Prostate gland (tissue), 2 donors: ENCODE data around the gene PDE6B.

ENCODE experiments used
- POLR2AphosphoS5 ChIP-seq: sonication (generic); formaldehyde crosslinking; IDR thresholded peaks from one replicate; pipeline ENCODE4 v1.6.1; 2017; ENCODE audit warnings: antibody characterized with exemption
- TF ChIP-seq, protein P1 (sequence below), 4 experiments: fragments of 200-600 bp in 2 of 4; fragments of 450-650 bp in 2 of 4; sonication (generic) in 2 of 4; IDR thresholded peaks; 1 replicate in 3 of 4; 2 replicates in 1 of 4; pipeline ENCODE4 v1.5.1; 2016 to 2019; ENCODE audit warnings: antibody characterized with exemption in 4 of 4, mild to moderate bottlenecking in 2 of 4, moderate library complexity in 2 of 4

DNA sequence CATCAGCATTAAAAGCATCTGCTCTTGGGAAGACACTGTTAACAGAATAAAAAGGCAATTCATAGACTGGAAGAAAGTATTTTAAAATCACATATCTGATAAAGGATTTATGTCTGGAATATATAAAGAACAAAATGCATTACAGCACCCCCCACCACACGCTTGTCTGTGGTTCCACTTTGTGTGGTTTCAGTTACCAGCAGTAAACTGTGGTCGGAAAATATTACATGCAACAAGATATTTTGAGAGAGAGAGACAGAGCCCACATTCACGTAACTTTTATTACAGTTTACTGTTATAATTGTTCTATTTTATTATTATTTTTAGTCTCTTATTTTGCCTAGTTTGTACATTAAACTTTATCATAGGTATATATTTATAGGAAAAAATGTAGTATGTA, 21.2 kb upstream of the PDE6B start:
- TF ChIP-seq POLR2AphosphoS5, result no peak
- TF ChIP-seq, protein P1, sequence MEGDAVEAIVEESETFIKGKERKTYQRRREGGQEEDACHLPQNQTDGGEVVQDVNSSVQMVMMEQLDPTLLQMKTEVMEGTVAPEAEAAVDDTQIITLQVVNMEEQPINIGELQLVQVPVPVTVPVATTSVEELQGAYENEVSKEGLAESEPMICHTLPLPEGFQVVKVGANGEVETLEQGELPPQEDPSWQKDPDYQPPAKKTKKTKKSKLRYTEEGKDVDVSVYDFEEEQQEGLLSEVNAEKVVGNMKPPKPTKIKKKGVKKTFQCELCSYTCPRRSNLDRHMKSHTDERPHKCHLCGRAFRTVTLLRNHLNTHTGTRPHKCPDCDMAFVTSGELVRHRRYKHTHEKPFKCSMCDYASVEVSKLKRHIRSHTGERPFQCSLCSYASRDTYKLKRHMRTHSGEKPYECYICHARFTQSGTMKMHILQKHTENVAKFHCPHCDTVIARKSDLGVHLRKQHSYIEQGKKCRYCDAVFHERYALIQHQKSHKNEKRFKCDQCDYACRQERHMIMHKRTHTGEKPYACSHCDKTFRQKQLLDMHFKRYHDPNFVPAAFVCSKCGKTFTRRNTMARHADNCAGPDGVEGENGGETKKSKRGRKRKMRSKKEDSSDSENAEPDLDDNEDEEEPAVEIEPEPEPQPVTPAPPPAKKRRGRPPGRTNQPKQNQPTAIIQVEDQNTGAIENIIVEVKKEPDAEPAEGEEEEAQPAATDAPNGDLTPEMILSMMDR (IDR thresholded peaks at IDR 0.05), result no peak
